H1 (cell line): Measurements from ENCODE around the gene NET1.

Experiments
- BCL11A ChIP-seq, 2 experiments: IDR thresholded peaks; one replicate each; pipeline ENCODE4 v1.6.1; 2011; ENCODE audit warnings: low read depth in 2 of 2, low read length in 2 of 2, mild to moderate bottlenecking in 2 of 2
- CREB1 ChIP-seq: IDR thresholded peaks from 2 replicates; pipeline ENCODE4 v1.6.1; 2012; ENCODE audit warnings: inconsistent platforms
- HDAC6 ChIP-seq: IDR thresholded peaks from one replicate; pipeline ENCODE4 v1.7.1; 2012; ENCODE audit warnings: low read depth, mild to moderate bottlenecking, inconsistent platforms, low read length, moderate library complexity
- RAD21 ChIP-seq, 2 experiments: IDR thresholded peaks in 1 of 2; conservative IDR thresholded peaks in 1 of 2; 2 replicates each; pipeline ENCODE4 v1.6.1; 2011; ENCODE audit warnings: low read depth in 2 of 2, low read length in 2 of 2, improper control_type of control experiment in 1 of 2, inconsistent platforms in 1 of 2, mild to moderate bottlenecking in 1 of 2, moderate library complexity in 1 of 2
- RFX5 ChIP-seq: IDR thresholded peaks from 2 replicates; pipeline ENCODE4 v1.6.1; 2011; ENCODE audit warnings: low read depth, low read length, improper control_type of control experiment, borderline replicate concordance
- SIX5 ChIP-seq: IDR thresholded peaks from 2 replicates; pipeline ENCODE4 v1.6.1; 2011; ENCODE audit warnings: mild to moderate bottlenecking, low read depth, low read length
- USF2 ChIP-seq: IDR thresholded peaks from 2 replicates; pipeline ENCODE4 v1.6.1; 2011; ENCODE audit warnings: low read length, improper control_type of control experiment
- TF ChIP-seq, protein P1 (sequence below), 3 experiments: IDR thresholded peaks; 1 replicate in 2 of 3; 2 replicates in 1 of 3; pipeline versions ENCODE4 v1.5.1 to v1.6.1; 2011; ENCODE audit warnings: low read length in 3 of 3, mild to moderate bottlenecking in 3 of 3, inconsistent platforms in 2 of 3, low read depth in 1 of 3, moderate library complexity in 1 of 3; ENCODE audit not compliant: insufficient read depth in 1 of 3; ENCODE audit errors: control extremely low read depth in 1 of 3

DNA sequence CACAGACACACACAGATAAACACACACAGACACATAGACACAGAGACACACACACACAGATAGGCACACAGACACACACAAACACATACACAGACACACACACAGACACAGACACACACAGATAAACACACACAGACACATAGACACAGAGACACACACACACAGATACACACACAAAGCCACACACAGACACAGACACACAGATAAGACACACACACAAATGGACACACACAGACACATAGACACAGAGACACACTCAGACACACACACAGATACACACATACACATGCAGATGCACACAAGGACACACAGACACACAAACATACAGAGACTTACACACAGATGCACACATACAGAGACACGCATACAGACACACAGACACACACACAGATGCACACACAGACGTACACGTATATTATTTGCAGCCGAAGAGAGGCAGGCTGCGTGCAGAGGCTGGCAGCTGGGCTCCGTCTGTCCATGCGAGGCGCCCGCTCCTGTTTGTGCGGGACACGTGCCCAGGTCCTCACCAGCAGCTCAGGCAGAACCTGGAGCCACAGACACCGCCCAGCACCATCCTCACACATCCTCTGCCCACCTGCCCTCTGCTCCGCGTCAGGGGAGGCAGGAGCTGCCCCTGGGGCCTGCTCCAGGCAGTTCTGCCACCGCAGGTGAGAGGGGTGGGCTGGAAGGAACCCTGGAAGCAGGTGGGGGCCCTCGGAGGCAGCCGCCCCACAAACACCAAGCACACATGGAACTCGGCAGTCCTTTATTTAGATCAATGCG lies 85.8 kb downstream of the NET1 start:
- no peak for TF ChIP-seq BCL11A (IDR thresholded peaks at IDR 0.05; ENCODE audit: low read depth in 2 of 2, low read length in 2 of 2)
- TF ChIP-seq, protein P1, sequence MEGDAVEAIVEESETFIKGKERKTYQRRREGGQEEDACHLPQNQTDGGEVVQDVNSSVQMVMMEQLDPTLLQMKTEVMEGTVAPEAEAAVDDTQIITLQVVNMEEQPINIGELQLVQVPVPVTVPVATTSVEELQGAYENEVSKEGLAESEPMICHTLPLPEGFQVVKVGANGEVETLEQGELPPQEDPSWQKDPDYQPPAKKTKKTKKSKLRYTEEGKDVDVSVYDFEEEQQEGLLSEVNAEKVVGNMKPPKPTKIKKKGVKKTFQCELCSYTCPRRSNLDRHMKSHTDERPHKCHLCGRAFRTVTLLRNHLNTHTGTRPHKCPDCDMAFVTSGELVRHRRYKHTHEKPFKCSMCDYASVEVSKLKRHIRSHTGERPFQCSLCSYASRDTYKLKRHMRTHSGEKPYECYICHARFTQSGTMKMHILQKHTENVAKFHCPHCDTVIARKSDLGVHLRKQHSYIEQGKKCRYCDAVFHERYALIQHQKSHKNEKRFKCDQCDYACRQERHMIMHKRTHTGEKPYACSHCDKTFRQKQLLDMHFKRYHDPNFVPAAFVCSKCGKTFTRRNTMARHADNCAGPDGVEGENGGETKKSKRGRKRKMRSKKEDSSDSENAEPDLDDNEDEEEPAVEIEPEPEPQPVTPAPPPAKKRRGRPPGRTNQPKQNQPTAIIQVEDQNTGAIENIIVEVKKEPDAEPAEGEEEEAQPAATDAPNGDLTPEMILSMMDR (IDR thresholded peaks at IDR 0.05; ENCODE audit: control extremely low read depth in 1 of 3, insufficient read depth in 1 of 3, low read depth in 1 of 3, low read length in 3 of 3) = no peak
- no peak for TF ChIP-seq CREB1
- no peak for TF ChIP-seq USF2
- TF ChIP-seq HDAC6 = no peak
- TF ChIP-seq RFX5 = no peak
- no peak for TF ChIP-seq SIX5
- TF ChIP-seq RAD21 (IDR thresholded peaks at IDR 0.05 in 1 of 2, conservative IDR thresholded peaks at IDR 0.05 in 1 of 2; ENCODE audit: low read depth in 2 of 2, low read length in 2 of 2) = no peak
